ENCODE results near the gene TMEM270. TPM values are rescaled to one million over a fixed set of nuclear protein-coding genes. Genes with fewer than 3 reads are reported as not detected.

TMEM270 gene
- total and polyA plus RNA-seq, 2 of the 4 experiments (the other 2 are of a cell fraction), result 0.17 TPM; not detected in 1

- Histone ChIP-seq H2AK5ac (ENCODE audit: low read depth, low read length) (peak overlapping the region; percentile 77), H3K27me3 (ENCODE audit: control insufficient read depth, insufficient read depth, low read length) (no peaks in the 10 kb centered on the region), H3K14ac (replicated peaks; ENCODE audit: low read depth, low read length) (no peak overlapping the region), H3K4me3 (ENCODE audit: insufficient read depth, low read depth, low read length) (no peak overlapping the region), H3K27ac (ENCODE audit: insufficient read depth, low read length) (no peak overlapping the region), H3K23ac (ENCODE audit: low read depth, low read length) (no peak overlapping the region), H3K18ac (ENCODE audit: low read depth, low read length) (no peak overlapping the region), H4K91ac (ENCODE audit: insufficient read depth, low read depth, low read length) (peak overlapping the region; percentile 49; the same call in 1 of the 2 replicates), H3K56ac (ENCODE audit: extremely low read depth, insufficient read depth, low read length) (no peak overlapping the region), H4K20me1 (ENCODE audit: insufficient read depth, low read length) (no peaks in the 10 kb centered on the region), H2BK15ac (ENCODE audit: low read depth, low read length) (peak overlapping the region; percentile 74; the same call in 1 of the 3 replicates), H4K5ac (ENCODE audit: low read depth, low read length) (no peak overlapping the region), H3K36me3 (ENCODE audit: control insufficient read depth, insufficient read depth, low read length) (no peaks in the 10 kb centered on the region), H2AK9ac (replicated peaks; ENCODE audit: low read depth, low read length, poor library complexity) (no peak overlapping the region), H3K4me1 (ENCODE audit: control insufficient read depth, insufficient read depth, low read length) (peaks cover 48% of the 10 kb centered on the region), H2AFZ (replicated peaks; ENCODE audit: low read length, poor library complexity) (peak overlapping the region; percentile 65), H3K4ac (ENCODE audit: low read depth, low read length) (peak overlapping the region; percentile 83), H2BK5ac (ENCODE audit: low read depth, low read length, poor library complexity, severe bottlenecking) (no peak overlapping the region), H3K9me3 (ENCODE audit: control insufficient read depth, insufficient read depth, low read length) (no peaks in the 10 kb centered on the region), H3K9ac (ENCODE audit: low read depth, low read length) (no peak overlapping the region), H3K9me1 (ENCODE audit: insufficient read depth, low read length) (peaks cover 22% of the 10 kb centered on the region), H2BK20ac (ENCODE audit: low read depth, low read length) (peak overlapping the region; percentile 60), H4K8ac (ENCODE audit: low read depth in 2 of 2, low read length in 2 of 2) (peak overlapping the region in 1 of 2 experiments; percentile 9; a peak in 2 of 4 replicates), H3K79me1 (ENCODE audit: low read depth in 1 of 2, low read length in 2 of 2) (0 out of 4 replicates have a peak, but pooled peaks cover 0 to 4% of the 10 kb centered on the region in 2 experiments), H2BK120ac (ENCODE audit: low read depth, low read length) (peak overlapping the region; percentile 66; the same call in 1 of the 2 replicates), H3K4me2 (ENCODE audit: low read depth, low read length) (no peak overlapping the region)
- in situ Hi-C loops (cut with MboI; ENCODE audit: low sequenced_read_pairs) (no loop called here), dilution Hi-C loops (cut with HindIII; ENCODE audit: low sequenced_read_pairs, unreplicated experiment) (no loop called here), intact Hi-C loops (cut with micrococcal nuclease) (loop anchor here (5.0 kb wide), 1 partner anchor 112 kb away; no protein-coding TSS in a partner anchor)
- ATAC-seq (ENCODE audit: low read depth) (no peak), DNase-seq (no peak)
- CTCF ChIA-PET, result no interaction called here
- TF ChIP-seq, protein P1, sequence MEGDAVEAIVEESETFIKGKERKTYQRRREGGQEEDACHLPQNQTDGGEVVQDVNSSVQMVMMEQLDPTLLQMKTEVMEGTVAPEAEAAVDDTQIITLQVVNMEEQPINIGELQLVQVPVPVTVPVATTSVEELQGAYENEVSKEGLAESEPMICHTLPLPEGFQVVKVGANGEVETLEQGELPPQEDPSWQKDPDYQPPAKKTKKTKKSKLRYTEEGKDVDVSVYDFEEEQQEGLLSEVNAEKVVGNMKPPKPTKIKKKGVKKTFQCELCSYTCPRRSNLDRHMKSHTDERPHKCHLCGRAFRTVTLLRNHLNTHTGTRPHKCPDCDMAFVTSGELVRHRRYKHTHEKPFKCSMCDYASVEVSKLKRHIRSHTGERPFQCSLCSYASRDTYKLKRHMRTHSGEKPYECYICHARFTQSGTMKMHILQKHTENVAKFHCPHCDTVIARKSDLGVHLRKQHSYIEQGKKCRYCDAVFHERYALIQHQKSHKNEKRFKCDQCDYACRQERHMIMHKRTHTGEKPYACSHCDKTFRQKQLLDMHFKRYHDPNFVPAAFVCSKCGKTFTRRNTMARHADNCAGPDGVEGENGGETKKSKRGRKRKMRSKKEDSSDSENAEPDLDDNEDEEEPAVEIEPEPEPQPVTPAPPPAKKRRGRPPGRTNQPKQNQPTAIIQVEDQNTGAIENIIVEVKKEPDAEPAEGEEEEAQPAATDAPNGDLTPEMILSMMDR (conservative IDR thresholded peaks at IDR 0.05; ENCODE audit: low read depth, low read length), result no peak
- TF ChIP-seq CEBPB (IDR thresholded peaks at IDR 0.05; ENCODE audit: low read depth, low read length) (no peak), FOS (IDR thresholded peaks at IDR 0.05; ENCODE audit: low read depth, low read length) (no peak), SMC3 (IDR thresholded peaks at IDR 0.05; ENCODE audit: low read depth, low read length) (no peak), RFX5 (IDR thresholded peaks at IDR 0.05; ENCODE audit: low read depth, low read length) (no peak), RCOR1 (IDR thresholded peaks at IDR 0.05; ENCODE audit: insufficient replicate concordance, low read length) (no peak), RAD21 (IDR thresholded peaks at IDR 0.05; ENCODE audit: low read length) (no peak)
- BruUV-seq (replicated peaks), result no TSS peak
- POLR2A ChIA-PET (ENCODE audit: unreplicated experiment), result no interaction called here
- 91% methylated on average over 8 of the region's 16 CpGs; no CpG with 5 or more reads in 1 of the 2 experiments for WGBS, 2 experiments (ENCODE audit: extremely low coverage in 2 of 2, insufficient read length in 1 of 2)
These were observed 29.7 kb downstream of the TMEM270 start for GRCh38 chr7:73890555-73891147.
